Skin epidermis (tissue), 12 donors: ENCODE results near the gene ARHGAP8.

Source experiments
- H3K27ac ChIP-seq, 21 experiments: fragments of 200-600 bp; sonication (generic) in 11 of 21; one replicate each; pipeline ENCODE4 v1.5.0; 2020; ENCODE audit warnings: mild to moderate bottlenecking in 3 of 21, inconsistent platforms in 2 of 21, moderate library complexity in 2 of 21
- H3K4me3 ChIP-seq, 7 experiments: fragments of 200-600 bp; sonication (generic) in 2 of 7; one replicate each; pipeline ENCODE4 v1.5.0; 2020; ENCODE audit warnings: inconsistent platforms in 2 of 7, mild to moderate bottlenecking in 2 of 7, moderate library complexity in 1 of 7

Gene ARHGAP8

DNA sequence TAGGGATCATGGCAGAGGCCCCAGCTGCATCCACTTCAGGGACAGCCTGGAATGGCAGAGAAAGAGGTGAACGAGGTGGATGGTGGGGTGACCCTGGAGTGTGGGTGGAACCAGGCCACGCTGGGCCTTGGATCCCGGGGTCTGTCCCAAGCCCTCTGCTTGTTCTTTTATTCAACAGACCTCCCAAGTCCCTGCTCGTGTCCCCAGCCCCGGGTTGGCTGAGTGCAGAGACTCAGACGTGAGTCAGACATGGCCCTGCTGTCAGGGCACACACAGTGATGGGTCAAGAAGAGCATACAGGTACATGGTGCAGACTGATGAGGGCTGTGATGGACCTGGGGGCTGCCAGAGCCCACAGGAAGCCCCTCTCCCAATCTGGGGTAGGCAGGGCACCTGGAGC is 6.6 kb downstream of the ARHGAP8 start:
- H3K4me3 ChIP-seq = no peak overlapping the region
- H3K27ac ChIP-seq = no peak overlapping the region

DNA sequence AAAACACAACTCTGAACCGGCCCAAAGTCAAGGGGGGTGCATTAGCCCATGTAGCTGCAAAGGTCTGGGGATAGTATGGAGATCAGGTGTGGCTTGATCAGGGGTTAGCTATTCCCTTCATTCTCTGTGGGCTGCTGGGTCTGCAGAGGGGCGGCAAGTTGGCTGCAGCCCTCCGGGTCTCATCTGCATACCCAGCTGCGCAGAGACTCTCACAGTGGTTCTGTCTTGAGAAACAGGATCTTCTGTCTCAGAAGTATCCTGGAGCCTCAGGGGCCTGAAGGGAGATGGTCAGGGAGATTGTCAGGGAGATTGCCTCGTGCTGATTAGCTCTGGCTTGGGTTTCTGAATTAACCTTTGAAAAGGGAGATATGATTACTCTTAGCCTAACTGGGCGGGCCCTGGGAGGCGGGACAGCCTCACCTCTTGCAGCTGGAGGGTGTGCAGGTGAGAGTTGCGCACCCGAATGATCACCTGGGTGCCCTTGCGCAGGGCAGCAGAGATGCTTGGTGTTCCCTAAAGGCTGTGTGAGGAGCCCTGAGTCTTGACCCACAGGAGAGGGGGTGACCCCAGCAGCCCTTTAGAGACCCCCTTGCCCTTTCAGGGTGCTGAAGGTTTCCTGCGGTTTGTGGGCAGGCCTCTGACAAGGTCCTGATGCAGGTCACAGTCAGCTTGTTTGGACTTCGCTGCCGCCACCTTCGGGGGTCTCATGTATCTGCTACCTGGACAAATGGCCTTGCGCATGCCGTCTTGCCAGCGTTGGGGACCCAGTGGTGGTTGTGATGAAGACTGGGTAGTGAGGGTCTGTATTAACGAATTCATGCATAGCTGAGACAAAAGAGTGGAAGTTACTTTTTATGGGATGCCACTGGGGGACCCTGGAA is 7.3 kb downstream of the ARHGAP8 start:
- no peak overlapping the region for H3K4me3 ChIP-seq
- no peak overlapping the region for H3K27ac ChIP-seq

DNA sequence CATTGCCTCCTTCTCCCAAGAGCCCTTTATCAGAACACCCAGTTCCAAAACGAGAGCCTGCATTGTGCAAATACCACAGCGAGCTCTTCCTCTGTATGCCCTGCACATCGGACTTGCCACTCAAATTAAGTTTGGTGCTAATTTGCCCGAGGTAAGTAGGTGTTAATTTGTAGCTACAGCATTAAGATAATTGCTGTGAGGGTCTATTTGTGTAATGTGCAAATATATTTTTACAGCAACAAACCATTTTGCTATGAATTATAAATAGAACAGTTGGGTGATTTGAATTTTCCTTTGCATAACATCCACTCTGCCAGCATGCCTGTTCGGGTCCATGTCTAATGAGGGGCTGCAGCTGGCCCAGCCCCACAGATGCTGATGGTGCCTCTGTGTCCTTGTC is 8.1 kb downstream of the ARHGAP8 start:
- Histone ChIP-seq H3K27ac (no peak overlapping the region), H3K4me3 (no peak overlapping the region)

DNA sequence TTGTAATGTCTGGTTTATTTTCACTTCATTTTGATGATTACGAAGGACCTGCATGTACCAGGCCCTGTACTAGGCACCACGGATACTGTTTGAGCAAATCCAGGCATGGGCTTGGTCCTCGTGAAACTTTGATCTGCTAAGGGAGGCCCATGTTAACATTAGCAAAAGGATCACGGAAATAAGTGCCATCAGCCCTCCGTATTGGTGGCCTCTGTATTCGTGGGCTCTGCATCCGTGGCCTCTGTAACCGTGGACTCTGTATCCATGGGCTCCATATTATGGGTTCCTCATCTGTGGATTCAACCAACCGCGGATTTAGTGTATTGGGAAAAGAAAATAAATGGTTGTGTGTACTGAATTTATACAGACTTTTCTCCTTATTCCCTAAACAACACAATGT is 8.7 kb downstream of the ARHGAP8 start:
- no peak overlapping the region for H3K4me3 ChIP-seq
- no peak overlapping the region for H3K27ac ChIP-seq

DNA sequence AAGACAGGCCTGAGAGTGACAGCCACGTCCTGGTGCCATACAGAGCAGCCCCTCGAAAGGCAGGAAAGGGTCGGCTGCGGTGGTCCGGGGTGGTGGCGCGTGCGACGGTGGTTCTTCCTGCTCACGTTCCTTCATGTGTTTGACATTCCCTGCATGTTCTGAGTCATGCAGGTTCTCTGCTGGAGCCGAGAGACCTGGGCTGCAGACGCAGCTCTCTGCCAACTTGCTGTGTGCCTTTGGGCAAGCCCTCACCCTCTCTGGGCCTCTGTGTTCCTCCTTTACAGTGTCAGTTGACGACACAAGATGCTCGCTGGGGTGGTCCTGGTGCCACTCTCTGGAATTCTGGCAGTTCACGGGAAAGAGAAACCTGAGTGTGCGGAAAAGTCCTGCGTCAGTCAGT is 12.0 kb downstream of the ARHGAP8 start:
- H3K4me3 ChIP-seq = no peak overlapping the region
- H3K27ac ChIP-seq = no peak overlapping the region

DNA sequence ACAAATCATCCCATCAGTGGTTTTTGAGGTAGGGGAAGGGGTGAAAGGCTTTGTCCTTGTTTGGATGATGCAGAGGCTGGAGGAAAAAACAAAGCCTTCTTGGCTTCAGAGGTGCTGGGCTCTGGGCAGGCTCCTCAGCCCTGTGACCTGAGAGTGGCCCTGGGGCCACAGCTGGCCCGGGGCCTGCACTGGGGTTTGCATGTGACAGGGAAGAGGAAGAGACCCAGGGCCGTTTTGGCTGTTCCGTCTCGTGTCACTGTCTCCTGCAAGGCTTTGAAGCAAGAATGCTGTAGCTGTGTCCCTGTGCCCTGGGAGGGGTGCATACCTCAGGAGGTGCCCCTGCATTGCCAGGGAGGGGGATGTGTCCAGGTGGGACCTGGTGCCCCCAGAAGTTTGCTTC is 12.6 kb downstream of the ARHGAP8 start:
- Histone ChIP-seq H3K27ac (no peak overlapping the region), H3K4me3 (no peak overlapping the region)

DNA sequence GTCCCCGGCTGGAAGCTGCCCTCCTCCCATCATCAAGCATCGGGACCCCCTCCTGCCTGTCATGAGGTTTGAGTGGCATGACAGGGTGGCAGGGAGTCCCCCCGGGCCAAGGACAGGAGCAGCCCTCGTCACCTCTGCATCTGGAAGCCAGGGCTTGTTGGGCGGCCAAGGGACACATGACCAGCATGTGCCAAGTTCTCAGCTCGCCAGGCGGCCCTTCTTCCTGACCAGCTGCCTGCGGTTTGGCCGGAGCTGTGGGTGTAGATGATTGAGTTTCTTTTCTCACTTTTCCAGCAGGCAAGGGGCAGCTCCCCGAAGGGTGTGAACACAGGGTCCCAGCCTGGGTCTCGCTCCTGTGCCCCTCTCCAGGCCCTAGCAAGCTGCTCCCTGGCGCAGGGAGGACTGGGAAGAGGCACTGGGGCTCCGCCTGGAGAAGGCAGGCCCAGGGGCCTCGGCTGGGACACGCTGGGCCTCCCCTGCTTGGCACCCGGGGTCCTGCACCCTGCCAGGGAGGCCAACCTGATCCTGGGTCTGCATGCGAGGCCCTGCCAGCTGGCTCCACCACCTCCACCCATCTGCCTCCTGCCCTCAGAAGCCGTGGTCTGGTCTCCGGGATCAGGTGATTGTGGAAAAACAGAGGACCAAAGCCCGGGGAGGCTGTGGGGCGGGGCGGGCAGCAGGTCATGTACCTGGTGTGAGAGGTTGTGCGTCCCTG is 13.4 kb downstream of the ARHGAP8 start:
- H3K27ac ChIP-seq = no peak overlapping the region
- H3K4me3 ChIP-seq = no peak overlapping the region

DNA sequence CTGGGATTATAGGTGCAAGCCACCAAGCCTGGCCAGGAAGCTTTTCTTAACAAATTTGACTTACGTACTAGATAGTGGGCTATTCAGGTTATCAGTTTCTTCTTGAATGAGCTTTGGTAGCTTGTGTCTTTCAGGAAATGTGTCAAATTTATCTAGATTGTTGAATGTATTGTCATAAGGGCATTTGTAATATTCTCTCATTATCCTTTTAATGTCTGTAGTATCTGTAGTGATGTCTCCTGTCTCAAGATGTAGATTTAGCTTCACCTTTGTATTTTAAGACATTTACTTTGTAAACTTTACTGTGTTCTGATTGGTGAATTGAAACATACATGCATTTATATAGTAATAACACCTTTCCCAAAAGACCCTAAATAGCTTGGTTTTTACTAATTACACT is 20.7 kb downstream of the ARHGAP8 start:
- Histone ChIP-seq H3K4me3 (no peak overlapping the region), H3K27ac (no peak overlapping the region)

DNA sequence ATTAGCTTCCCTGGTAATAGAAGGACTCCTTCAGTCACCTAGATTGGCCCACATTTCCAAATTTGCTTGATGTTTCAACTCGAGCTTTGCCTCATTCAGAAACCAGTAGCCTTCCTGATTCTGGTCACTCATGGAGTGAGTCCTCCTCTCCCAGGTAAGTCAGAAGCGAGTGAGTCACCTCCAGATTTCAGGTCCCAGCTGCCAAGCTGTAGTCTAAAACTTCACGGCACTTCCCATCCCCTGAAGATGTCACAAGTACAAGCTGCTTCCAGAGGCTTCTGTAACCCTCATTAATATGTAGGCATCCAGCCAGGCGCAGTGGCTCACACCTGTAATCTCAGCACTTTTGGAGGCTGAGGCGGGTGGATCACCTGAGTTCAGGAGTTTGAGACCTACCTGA is 23.5 kb downstream of the ARHGAP8 start:
- Histone ChIP-seq H3K4me3 (no peak overlapping the region), H3K27ac (no peak overlapping the region)

DNA sequence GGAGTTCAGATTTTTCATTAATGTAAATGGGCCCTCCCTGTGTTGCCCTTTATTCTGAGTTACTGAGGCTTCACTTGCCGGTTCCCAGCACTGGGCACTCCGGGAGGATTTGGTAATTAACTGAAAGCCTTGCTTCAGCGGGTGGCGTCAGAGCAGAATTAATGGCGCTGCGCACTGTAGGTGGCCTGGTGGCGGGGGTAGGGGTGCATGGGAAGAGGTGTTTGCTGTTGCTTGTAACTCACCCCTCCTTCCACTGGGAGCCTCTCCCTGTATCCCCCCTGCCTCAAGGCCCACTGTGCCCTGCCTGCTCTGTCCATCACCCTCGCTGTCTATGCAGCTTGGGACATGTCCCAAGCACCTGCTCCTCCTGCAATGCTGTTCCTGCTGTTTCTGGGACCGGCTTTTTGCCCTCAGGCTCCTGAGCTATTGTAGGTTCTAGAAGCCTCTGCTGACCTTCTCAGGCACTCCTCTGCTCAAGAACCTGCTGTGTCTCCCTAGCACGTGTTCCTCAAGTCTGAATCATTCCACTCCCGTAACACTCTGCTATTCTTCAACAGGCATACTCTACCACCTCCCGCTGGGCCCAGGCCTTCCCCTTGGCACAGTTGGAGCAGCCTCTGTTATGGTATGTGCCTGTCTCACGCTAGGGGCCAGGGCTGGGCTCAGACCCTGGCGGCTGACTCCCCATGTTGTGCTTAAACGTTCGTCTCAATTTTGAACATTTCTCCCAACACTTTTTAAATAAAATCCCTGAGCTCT is 24.4 kb downstream of the ARHGAP8 start:
- Histone ChIP-seq H3K4me3 (no peak overlapping the region), H3K27ac (no peak overlapping the region)

DNA sequence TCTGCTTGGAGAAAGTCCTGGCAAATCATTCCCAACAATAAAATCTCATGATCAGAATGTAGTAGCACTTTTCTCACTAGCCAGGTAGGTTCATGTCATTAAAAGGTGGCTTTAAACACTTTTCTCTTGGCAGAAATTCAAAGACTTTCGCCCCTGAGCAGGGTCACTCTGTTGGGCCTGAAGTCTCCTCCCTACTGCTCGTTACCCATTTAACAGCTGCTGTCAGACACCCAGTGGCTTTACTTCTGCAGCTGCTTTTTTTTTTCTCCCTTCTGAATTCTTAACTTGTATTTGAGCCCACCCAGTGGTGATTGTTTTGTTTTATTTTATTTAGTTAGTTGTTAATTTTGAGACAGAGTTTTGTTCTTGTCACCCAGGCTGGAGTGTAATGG is 25.0 kb downstream of the ARHGAP8 start:
- H3K4me3 ChIP-seq = no peak overlapping the region
- H3K27ac ChIP-seq = no peak overlapping the region

DNA sequence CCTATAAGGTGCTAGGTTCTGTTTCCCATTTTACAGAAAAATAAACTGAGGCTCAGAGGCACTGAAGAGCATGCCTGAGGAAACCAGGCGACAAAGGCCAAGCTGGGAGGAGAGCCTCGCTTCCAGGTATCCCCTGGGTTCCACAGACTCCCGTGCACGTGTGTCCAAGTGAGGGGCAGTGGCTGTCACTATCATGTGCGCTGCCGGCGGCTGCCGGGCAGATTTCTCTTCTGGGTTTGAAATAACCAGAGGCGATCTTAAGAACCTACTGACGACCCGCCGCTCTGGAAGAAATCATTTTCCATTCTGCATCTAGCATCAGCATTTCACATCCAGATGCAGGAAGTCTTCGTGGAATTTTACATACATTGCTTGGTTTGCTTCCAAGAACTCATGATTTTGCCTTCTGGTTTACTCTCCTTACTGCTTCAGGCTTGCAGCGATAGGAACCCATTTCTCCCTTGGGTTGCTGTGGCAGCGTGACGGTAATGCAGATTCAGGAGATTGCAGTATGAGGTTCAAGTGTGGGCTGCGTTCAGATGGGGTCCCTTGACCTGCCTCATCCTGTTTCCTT is 28.6 kb downstream of the ARHGAP8 start:
- Histone ChIP-seq H3K27ac (no peak overlapping the region), H3K4me3 (no peak overlapping the region)

DNA sequence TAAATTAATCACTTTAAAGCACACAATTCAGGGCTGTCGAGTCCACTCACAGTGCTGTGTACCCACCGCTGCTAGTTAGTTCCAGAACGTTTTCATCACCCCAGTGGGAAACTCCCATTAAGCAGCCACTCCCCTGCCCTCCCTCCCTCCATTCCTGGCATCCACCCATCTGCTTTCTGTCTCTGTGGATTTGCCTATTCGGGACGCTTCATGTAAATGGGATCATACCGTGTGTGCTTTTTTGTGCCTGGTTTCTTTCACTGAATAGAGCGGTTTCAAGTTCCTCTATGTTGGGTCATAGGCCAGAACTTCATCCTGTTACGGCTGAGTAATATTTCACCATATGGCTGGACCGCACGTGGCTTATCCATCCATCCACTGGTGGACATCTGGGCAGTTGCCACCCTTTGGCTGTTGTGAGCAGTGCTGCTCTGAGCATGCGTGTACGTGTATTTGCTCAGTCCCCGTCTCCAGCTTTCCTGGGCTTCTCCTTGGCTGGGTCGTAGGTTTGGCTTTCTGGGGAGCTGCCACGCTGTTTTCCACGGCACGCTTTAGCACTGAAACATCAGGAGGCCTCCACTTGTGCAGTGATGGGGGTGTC is 30.1 kb downstream of the ARHGAP8 start:
- H3K27ac ChIP-seq = no peak overlapping the region
- H3K4me3 ChIP-seq = no peak overlapping the region

DNA sequence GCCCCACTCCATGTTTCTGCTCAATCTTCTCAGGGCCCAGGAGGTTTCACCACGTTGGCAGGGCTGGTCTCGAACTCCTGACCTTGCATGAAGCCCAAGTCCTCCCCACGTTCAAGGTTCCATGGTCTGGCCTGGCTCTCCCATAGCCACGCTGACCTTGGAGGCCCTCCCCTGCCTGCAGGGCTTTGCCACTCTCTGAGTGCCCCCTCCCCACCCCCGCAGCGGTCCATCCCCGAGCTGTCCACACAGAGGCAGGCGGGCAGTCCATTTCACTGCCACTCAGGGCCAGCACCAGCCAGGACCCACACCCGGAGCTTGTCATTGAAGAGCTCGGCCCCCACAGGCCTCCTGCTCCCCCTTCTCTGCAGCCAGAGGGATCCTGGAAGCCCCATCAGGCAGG is 30.7 kb downstream of the ARHGAP8 start:
- Histone ChIP-seq H3K27ac (no peak overlapping the region), H3K4me3 (no peak overlapping the region)

DNA sequence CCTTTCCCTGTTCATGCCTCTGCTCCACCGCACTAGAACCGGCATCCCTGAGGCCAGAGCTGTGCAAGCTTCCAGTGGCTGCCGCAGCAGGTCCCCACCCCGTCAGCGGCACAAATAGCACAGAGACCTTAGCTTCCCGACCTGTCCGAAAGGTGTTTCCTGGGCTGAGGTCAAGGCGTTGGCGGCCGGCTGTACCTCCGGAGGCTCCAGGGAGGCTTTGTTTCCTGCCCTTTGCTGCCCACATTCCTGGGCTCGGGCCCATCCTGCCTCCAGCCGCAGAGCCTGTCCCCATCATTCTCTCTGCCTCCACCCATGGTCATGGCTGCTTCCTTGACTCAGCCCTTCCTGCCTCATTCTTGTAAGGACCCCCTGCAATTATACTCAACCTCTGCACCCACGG is 31.2 kb downstream of the ARHGAP8 start:
- Histone ChIP-seq H3K4me3 (no peak overlapping the region), H3K27ac (no peak overlapping the region)

DNA sequence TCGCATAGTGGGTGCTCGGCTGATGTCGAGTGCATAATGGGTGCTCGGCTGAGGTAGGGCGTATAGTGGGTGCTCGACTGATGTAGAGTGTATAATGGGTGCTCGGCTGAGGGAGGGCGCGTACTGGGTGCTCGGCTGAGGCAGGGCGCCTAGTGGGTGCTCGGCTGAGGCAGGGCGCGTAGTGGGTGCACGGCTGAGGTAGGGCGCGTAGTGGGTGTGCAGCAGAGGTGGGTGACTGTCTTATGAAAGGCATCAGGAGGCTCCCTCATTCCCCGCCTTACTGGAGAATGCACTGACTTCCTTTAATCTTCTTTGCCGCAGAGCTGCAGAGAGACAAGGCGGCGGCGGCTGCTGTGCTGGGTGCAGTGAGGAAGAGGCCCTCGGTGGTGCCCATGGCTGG is 33.8 kb downstream of the ARHGAP8 start:
- no peak overlapping the region for H3K4me3 ChIP-seq
- no peak overlapping the region for H3K27ac ChIP-seq

DNA sequence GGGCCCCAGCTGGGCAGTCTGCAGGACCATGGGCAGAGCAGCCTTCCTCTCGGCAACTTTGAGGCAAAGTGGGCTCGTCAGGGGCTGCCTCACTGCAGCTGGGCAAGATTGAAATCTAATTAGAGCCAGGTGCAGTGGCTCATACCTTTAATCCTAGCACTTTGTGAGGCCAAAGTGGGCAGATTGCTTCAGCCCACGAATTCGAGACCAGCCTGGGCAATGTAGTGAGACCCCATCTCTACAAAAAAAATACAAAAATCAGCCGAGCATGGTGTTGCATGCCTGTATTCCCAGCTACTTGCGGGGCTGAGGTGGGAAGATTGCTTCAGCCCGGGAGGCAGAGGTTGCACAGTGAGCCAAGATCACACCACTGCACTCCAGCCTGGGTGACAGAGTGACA is 34.2 kb downstream of the ARHGAP8 start:
- H3K4me3 ChIP-seq = no peak overlapping the region
- H3K27ac ChIP-seq = no peak overlapping the region

DNA sequence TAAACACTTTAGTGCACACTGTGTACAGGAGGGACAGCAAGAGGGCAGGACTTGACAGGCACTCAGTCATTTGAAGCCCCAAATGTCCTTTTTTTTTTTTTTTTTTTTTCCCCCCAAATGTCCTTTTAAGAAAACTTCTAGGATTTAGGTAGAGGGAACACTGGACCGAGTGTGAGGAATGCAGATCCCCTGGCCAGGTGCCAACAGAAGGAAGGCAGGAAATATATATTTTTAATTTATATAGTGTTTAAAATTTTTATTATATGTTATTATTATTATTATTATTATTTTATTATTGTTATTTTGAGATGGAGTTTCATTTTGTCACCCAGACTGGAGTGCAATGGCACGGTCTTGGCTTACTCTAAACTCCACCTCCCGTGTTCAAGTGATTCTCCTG is 35.5 kb downstream of the ARHGAP8 start:
- H3K27ac ChIP-seq = no peak overlapping the region
- H3K4me3 ChIP-seq = no peak overlapping the region

DNA sequence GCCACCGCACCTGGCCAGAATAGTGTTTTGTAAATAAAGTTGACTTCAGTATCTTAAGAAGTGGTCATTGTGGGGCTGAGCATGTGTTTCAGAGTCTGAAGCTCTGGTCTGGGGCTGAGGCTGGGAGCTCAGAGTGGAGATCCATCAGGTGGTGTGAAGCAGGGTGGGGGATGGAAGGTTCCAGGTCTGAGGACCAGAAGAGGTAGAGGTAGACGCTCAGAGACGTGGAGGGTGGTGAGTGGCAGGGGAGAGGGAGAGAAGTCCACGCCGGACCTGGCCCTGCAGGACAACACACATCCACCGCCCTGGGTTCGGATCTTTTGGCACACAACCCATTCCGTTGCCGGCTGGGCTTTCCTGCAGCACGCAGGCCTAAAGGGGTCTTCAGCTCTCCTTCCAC is 40.7 kb downstream of the ARHGAP8 start:
- H3K4me3 ChIP-seq = no peak overlapping the region
- no peak overlapping the region for H3K27ac ChIP-seq
